Measurements from ENCODE around the gene ULBP3.

Gene ULBP3

DNA sequence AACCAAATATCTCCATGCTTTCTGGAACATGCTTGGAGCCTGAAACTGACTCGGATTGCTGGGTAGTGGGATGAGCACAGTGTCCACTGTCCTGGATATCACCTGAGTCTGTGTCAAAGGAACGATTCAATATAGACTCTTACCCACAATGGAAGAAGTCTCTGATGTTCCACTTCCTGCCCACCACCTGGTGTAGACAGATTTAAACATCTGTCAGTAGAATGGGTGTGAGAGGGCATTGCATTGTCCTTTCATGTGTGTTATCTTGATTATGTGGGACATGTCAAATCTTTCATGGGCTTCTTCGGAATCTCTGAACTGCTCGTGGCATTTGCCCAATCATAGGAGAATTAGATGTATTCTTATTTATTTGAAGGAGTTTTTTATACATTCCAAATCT, 20.8 kb downstream of the ULBP3 start:
- Histone ChIP-seq H3K27ac (replicated peaks) (no peak overlapping the region), H3K27me3 (ENCODE audit: insufficient read depth, poor library complexity, severe bottlenecking) (no peaks in the 10 kb centered on the region), H3K4me3 (replicated peaks; ENCODE audit: insufficient read depth, low read length) (no peak overlapping the region)
- DNase-seq (ENCODE audit: low read depth in 1 of 2, low spot score in 1 of 2) = no peak
- TF ChIP-seq, protein P1, sequence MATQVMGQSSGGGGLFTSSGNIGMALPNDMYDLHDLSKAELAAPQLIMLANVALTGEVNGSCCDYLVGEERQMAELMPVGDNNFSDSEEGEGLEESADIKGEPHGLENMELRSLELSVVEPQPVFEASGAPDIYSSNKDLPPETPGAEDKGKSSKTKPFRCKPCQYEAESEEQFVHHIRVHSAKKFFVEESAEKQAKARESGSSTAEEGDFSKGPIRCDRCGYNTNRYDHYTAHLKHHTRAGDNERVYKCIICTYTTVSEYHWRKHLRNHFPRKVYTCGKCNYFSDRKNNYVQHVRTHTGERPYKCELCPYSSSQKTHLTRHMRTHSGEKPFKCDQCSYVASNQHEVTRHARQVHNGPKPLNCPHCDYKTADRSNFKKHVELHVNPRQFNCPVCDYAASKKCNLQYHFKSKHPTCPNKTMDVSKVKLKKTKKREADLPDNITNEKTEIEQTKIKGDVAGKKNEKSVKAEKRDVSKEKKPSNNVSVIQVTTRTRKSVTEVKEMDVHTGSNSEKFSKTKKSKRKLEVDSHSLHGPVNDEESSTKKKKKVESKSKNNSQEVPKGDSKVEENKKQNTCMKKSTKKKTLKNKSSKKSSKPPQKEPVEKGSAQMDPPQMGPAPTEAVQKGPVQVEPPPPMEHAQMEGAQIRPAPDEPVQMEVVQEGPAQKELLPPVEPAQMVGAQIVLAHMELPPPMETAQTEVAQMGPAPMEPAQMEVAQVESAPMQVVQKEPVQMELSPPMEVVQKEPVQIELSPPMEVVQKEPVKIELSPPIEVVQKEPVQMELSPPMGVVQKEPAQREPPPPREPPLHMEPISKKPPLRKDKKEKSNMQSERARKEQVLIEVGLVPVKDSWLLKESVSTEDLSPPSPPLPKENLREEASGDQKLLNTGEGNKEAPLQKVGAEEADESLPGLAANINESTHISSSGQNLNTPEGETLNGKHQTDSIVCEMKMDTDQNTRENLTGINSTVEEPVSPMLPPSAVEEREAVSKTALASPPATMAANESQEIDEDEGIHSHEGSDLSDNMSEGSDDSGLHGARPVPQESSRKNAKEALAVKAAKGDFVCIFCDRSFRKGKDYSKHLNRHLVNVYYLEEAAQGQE (IDR thresholded peaks at IDR 0.05; ENCODE audit: insufficient replicate concordance, low read depth) = no peak

GRCh38 chr6:150046943-150047342, 22.0 kb downstream of the ULBP3 start:
- TF ChIP-seq SPI1 (IDR thresholded peaks at IDR 0.05; ENCODE audit: borderline replicate concordance, low read depth) (no peak), GABPA (IDR thresholded peaks at IDR 0.05; ENCODE audit: low read depth) (no peak), POLR2AphosphoS5 (IDR thresholded peaks at IDR 0.05; ENCODE audit: low read depth) (no peak)
- TF ChIP-seq, protein P1 (IDR thresholded peaks at IDR 0.05; ENCODE audit: insufficient replicate concordance, low read depth) = no peak
- Histone ChIP-seq H3K4me3 (replicated peaks; ENCODE audit: insufficient read depth, low read length) (no peak overlapping the region), H3K27ac (replicated peaks) (no peak overlapping the region), H3K27me3 (ENCODE audit: insufficient read depth, poor library complexity, severe bottlenecking) (no peaks in the 10 kb centered on the region)
- DNase-seq (ENCODE audit: low read depth in 1 of 2, low spot score in 1 of 2) = no peak

DNA sequence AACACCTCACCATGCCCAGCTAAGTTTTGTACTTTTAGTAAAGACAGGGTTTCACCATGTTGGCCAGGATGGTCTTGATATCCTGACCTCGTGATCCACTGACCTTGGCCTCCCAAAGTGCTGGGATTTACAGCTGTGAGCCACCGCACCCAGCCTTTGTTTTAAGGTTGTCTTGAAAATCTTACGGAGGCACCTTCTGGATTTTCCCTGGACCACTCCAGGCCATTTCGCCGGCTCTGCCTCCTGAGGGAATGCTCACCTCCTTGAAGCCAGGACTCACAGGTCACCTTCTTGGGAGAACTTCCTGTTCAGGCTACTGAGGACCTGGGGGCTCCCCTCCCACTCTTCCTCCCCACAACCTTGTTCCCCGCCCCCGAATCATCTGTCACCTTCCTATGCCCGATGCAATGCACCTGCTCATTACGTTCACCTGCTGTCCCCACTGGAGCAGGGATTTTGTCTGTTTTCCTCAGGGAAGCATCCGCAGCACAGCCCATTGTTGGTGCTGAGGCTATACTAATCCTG, 24.2 kb downstream of the ULBP3 start:
- Histone ChIP-seq H3K4me3 (replicated peaks; ENCODE audit: insufficient read depth, low read length) (no peak overlapping the region), H3K27me3 (ENCODE audit: insufficient read depth, poor library complexity, severe bottlenecking) (peaks cover under 1% of the 10 kb centered on the region), H3K27ac (replicated peaks) (no peak overlapping the region)
- DNase-seq (ENCODE audit: low read depth in 1 of 2, low spot score in 1 of 2) = no peak
- TF ChIP-seq POLR2AphosphoS5 (IDR thresholded peaks at IDR 0.05; ENCODE audit: low read depth) = no peak
- no peak for TF ChIP-seq CTCF (IDR thresholded peaks at IDR 0.05; ENCODE audit: insufficient read depth, low read length)
- no peak for TF ChIP-seq GABPA (IDR thresholded peaks at IDR 0.05; ENCODE audit: low read depth)
- TF ChIP-seq SPI1 (IDR thresholded peaks at IDR 0.05; ENCODE audit: borderline replicate concordance, low read depth) = no peak
- TF ChIP-seq, protein P1 (IDR thresholded peaks at IDR 0.05; ENCODE audit: insufficient replicate concordance, low read depth) = no peak

GRCh38 chr6:150043501-150044412, 25.2 kb downstream of the ULBP3 start:
- H3K27me3 ChIP-seq (ENCODE audit: insufficient read depth, poor library complexity, severe bottlenecking) = peaks cover 9% of the 10 kb centered on the region
- no peak overlapping the region for H3K27ac ChIP-seq (replicated peaks)
- H3K4me3 ChIP-seq (replicated peaks; ENCODE audit: insufficient read depth, low read length) = no peak overlapping the region
- no peak for DNase-seq (ENCODE audit: low read depth in 1 of 2, low spot score in 1 of 2)
- TF ChIP-seq CTCF (IDR thresholded peaks at IDR 0.05; ENCODE audit: insufficient read depth, low read length) = no peak
